ENCODE data around the gene CTSK. TPM values are rescaled to one million over a fixed set of nuclear protein-coding genes. Genes with fewer than 3 reads are reported as not detected.
A peak's percentile ranks its signal among the peaks of the same experiment; 100 is the strongest.

Gene CTSK
- total RNA-seq, 1 experiment from 2014 or later = 5.6 TPM

GRCh38 chr1:150810958-150811659, 3.0 kb upstream of the CTSK start:
- intact Hi-C loops (cut with micrococcal nuclease) = loop anchor here (5.0 kb wide), 1 partner anchor 234 kb away; the partner anchor contains the start of gene MCL1
- Histone ChIP-seq H3F3A (ENCODE audit: low read length, unreplicated experiment) (no peaks in the 10 kb centered on the region), H2AFZ (ENCODE audit: low read length) (no peak overlapping the region), H3K4me1 (ENCODE audit: insufficient read depth, low read length) (no peaks in the 10 kb centered on the region), H3K4me3 (ENCODE audit: low read length) (no peak overlapping the region), H3K9me3 (ENCODE audit: low read length) (no peaks in the 10 kb centered on the region), H3K9me2 (replicated peaks; ENCODE audit: low read length) (no peaks in the 10 kb centered on the region), H3K36me3 (ENCODE audit: low read depth, low read length) (peaks cover 24% of the 10 kb centered on the region; the same call in 1 of the 2 replicates), H3K27ac (ENCODE audit: low read length) (no peak overlapping the region), H3K27me3 (ENCODE audit: low read length) (no peaks in the 10 kb centered on the region), H3K79me2 (ENCODE audit: low read length) (no peaks in the 10 kb centered on the region), H4K20me1 (ENCODE audit: low read length) (no peaks in the 10 kb centered on the region), H3K9ac (ENCODE audit: low read length) (no peak overlapping the region), H3K4me2 (ENCODE audit: low read length) (no peak overlapping the region)
- TSS peak; percentile 22 for BruUV-seq (replicated peaks)
- no peak for ATAC-seq
- ChIA-PET POLR2A (ENCODE audit: unreplicated experiment) (interaction anchor here (0.6 kb wide), 1 partner anchor 191 kb away, joined by 3 read pairs; no protein-coding TSS in a partner anchor), CTCF (no interaction called here)
- TF ChIP-seq EZH2 (IDR thresholded peaks at IDR 0.05; ENCODE audit: low read length, unreplicated experiment) (no peak), EZH2phosphoT487 (IDR thresholded peaks at IDR 0.05; ENCODE audit: borderline replicate concordance, low read length) (no peak)
- TF ChIP-seq, protein P1, sequence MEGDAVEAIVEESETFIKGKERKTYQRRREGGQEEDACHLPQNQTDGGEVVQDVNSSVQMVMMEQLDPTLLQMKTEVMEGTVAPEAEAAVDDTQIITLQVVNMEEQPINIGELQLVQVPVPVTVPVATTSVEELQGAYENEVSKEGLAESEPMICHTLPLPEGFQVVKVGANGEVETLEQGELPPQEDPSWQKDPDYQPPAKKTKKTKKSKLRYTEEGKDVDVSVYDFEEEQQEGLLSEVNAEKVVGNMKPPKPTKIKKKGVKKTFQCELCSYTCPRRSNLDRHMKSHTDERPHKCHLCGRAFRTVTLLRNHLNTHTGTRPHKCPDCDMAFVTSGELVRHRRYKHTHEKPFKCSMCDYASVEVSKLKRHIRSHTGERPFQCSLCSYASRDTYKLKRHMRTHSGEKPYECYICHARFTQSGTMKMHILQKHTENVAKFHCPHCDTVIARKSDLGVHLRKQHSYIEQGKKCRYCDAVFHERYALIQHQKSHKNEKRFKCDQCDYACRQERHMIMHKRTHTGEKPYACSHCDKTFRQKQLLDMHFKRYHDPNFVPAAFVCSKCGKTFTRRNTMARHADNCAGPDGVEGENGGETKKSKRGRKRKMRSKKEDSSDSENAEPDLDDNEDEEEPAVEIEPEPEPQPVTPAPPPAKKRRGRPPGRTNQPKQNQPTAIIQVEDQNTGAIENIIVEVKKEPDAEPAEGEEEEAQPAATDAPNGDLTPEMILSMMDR (conservative IDR thresholded peaks at IDR 0.05; ENCODE audit: low read depth, low read length) = no peak
- DNase-seq = no peak

DNA sequence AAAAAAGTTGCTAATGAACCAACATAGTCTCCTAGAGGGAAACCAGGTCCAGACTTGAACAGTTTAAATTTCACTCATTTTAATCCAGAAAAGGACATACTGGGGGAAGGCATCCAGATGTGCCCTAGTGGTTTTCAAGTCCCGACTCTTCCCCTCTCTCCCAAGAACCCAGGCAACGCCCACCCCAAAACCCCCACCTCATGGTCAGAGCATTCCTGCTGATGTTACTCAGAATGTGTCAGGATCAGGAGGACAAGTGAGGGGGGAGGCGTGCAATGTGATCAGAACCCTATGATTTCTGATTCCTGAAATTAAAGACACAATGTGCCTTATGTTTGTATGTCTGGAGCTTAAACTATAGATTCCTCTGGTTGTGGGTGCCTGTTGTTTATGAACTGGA, 1.6 kb upstream of the CTSK start:
- peak; percentile 22 for DNase-seq
- Histone ChIP-seq H2AFZ (ENCODE audit: low read length) (no peak overlapping the region), H3K9me2 (replicated peaks; ENCODE audit: low read length) (no peaks in the 10 kb centered on the region), H3K27ac (ENCODE audit: low read length) (no peak overlapping the region), H3K4me1 (ENCODE audit: insufficient read depth, low read length) (no peaks in the 10 kb centered on the region), H3F3A (ENCODE audit: low read length, unreplicated experiment) (no peaks in the 10 kb centered on the region), H3K4me2 (ENCODE audit: low read length) (no peak overlapping the region), H3K4me3 (ENCODE audit: low read length) (no peak overlapping the region), H3K27me3 (ENCODE audit: low read length) (no peaks in the 10 kb centered on the region), H3K9me3 (ENCODE audit: low read length) (no peaks in the 10 kb centered on the region), H3K9ac (ENCODE audit: low read length) (no peak overlapping the region), H3K79me2 (ENCODE audit: low read length) (no peaks in the 10 kb centered on the region), H4K20me1 (ENCODE audit: low read length) (no peaks in the 10 kb centered on the region), H3K36me3 (ENCODE audit: low read depth, low read length) (peaks cover 24% of the 10 kb centered on the region; the same call in 1 of the 2 replicates)
- BruUV-seq (replicated peaks) = no TSS peak
- ChIA-PET POLR2A (ENCODE audit: unreplicated experiment) (no interaction called here), CTCF (interaction anchor here (0.6 kb wide), 1 partner anchor 187 kb away, joined by 3 read pairs; no protein-coding TSS in a partner anchor)
- TF ChIP-seq EZH2 (IDR thresholded peaks at IDR 0.05; ENCODE audit: low read length, unreplicated experiment) (no peak), EZH2phosphoT487 (IDR thresholded peaks at IDR 0.05; ENCODE audit: borderline replicate concordance, low read length) (no peak)
- TF ChIP-seq, protein P1 (conservative IDR thresholded peaks at IDR 0.05; ENCODE audit: low read depth, low read length) = no peak
- no peak for ATAC-seq
- intact Hi-C loops (cut with micrococcal nuclease) = loop anchor here (5.0 kb wide), 1 partner anchor 232 kb away; the partner anchor contains the start of gene MCL1

DNA sequence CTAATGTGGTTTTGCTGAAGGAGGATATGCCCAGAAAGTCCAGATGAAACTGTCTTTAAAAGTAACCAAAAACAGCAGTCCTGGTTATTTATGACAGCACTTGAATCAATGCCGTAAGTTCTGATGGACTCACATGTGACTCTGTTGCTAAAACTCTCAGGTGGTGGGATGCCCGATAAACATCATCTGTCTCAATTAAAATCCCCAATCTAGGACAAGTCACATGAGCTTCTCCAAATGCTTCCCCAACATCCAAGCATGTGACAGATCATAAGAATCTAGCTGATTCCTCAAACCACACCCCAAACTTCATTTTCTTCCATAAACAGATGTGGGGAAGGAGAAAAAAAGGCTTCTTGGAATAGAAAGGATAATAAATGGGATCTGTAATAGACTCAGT, 786 bp upstream of the CTSK start:
- peaks cover 21% of the 10 kb centered on the region; the same call in 1 of the 2 replicates for H3K36me3 ChIP-seq (ENCODE audit: low read depth, low read length)
- no peaks in the 10 kb centered on the region for H3K9me3 ChIP-seq (ENCODE audit: low read length)
- no peaks in the 10 kb centered on the region for H3K4me1 ChIP-seq (ENCODE audit: insufficient read depth, low read length)
- no peaks in the 10 kb centered on the region for H3K79me2 ChIP-seq (ENCODE audit: low read length)
- TF ChIP-seq EZH2phosphoT487 (IDR thresholded peaks at IDR 0.05; ENCODE audit: borderline replicate concordance, low read length) (no peak), EZH2 (IDR thresholded peaks at IDR 0.05; ENCODE audit: low read length, unreplicated experiment) (no peak)
- TF ChIP-seq, protein P1 (conservative IDR thresholded peaks at IDR 0.05; ENCODE audit: low read depth, low read length) = no peak
- ATAC-seq (no peak), DNase-seq (no peak)
- H3K27me3 ChIP-seq (ENCODE audit: low read length) = no peaks in the 10 kb centered on the region
- no peaks in the 10 kb centered on the region for H4K20me1 ChIP-seq (ENCODE audit: low read length)
- H3K9ac ChIP-seq (ENCODE audit: low read length) = no peak overlapping the region
- intact Hi-C loops (cut with micrococcal nuclease) = no loop called here
- H3F3A ChIP-seq (ENCODE audit: low read length, unreplicated experiment) = no peaks in the 10 kb centered on the region
- no peak overlapping the region for H3K27ac ChIP-seq (ENCODE audit: low read length)
- H3K4me2 ChIP-seq (ENCODE audit: low read length) = no peak overlapping the region
- BruUV-seq (replicated peaks) = no TSS peak
- ChIA-PET CTCF (no interaction called here), POLR2A (ENCODE audit: unreplicated experiment) (no interaction called here)
- no peak overlapping the region for H3K4me3 ChIP-seq (ENCODE audit: low read length)
- H2AFZ ChIP-seq (ENCODE audit: low read length) = no peak overlapping the region
- H3K9me2 ChIP-seq (replicated peaks; ENCODE audit: low read length) = no peaks in the 10 kb centered on the region
